Left lung (tissue), 10 donors: ENCODE results near the gene UBXN2A. TPM values are rescaled to one million over a fixed set of nuclear protein-coding genes. Genes with fewer than 3 reads are reported as not detected.

Experiments
- ATAC-seq: fragments of 200-7000 bp; cut with Tn5 transposase; one replicate; pipeline ENCODE4 v1.9.1; 2020; ENCODE audit warnings: moderate library complexity
- DNase-seq, 4 donors: peaks; one replicate each; pipeline ENCODE4 v3.0.0-alpha.2; 2013 to 2020
- H3K27ac ChIP-seq, 2 donors: fragments of 200-600 bp; sonication (generic) in 1 of 2; one replicate each; pipeline versions ENCODE4 v1.5.0 to v1.8.0; 2020 to 2021
- H3K27me3 ChIP-seq, 2 donors: fragments of 200-600 bp; sonication (generic) in 1 of 2; one replicate each; pipeline versions ENCODE4 v1.5.0 to v1.8.0; 2020 to 2021
- H3K36me3 ChIP-seq, 2 donors: fragments of 200-600 bp; sonication (generic) in 1 of 2; one replicate each; pipeline versions ENCODE4 v1.5.0 to v1.8.0; 2020 to 2021
- H3K4me1 ChIP-seq, 2 donors: fragments of 200-600 bp; one replicate each; pipeline ENCODE4 v1.8.0; 2021
- H3K4me3 ChIP-seq, 2 donors: fragments of 200-600 bp; sonication (generic) in 1 of 2; one replicate each; pipeline versions ENCODE4 v1.5.0 to v1.8.0; 2020 to 2021; ENCODE audit warnings: mild to moderate bottlenecking in 1 of 2
- H3K9me3 ChIP-seq, 2 donors: fragments of 200-600 bp; sonication (generic) in 1 of 2; one replicate each; pipeline versions ENCODE4 v1.5.0 to v1.8.0; 2020 to 2021
- CTCF ChIP-seq, 2 donors: fragments of 200-600 bp; sonication (generic) in 1 of 2; IDR thresholded peaks; one replicate each; pipeline versions ENCODE4 v1.5.0 to v1.8.0; 2021; ENCODE audit warnings: antibody characterized with exemption in 2 of 2
- intact Hi-C, 2 donors: fragments of 100-400 bp; cut with DNase I; formaldehyde crosslinking; loops; one replicate each; pipeline versions ENCODE4 v1.11.2 to v1.14.2; 2022
- polyA plus RNA-seq, 6 donors: library from polyadenylated mRNA; unstranded; fragments of 120-200 nt; gene quantifications; one replicate each; pipeline ENCODE4 v1.2.1, GENCODE V29; 2013; ENCODE audit not compliant: insufficient read length in 6 of 6
- total RNA-seq, 2 donors: library from RNA; stranded (reverse); fragmentation: NEBNext Ultra II Directional; extraction: Animal tissue kit (Norgen Biotek cat#: 25700); gene quantifications; one replicate each; pipeline ENCODE4 v1.2.1, GENCODE V29; 2021
- donor health status: DM: no; HTN: yes; CAD: no.
- donor health status: DM: no; HTN: no; CAD: no.

Gene UBXN2A
- total and polyA plus RNA-seq, 8 donors = 13.4 to 24.1 (median 21.4) TPM

DNA sequence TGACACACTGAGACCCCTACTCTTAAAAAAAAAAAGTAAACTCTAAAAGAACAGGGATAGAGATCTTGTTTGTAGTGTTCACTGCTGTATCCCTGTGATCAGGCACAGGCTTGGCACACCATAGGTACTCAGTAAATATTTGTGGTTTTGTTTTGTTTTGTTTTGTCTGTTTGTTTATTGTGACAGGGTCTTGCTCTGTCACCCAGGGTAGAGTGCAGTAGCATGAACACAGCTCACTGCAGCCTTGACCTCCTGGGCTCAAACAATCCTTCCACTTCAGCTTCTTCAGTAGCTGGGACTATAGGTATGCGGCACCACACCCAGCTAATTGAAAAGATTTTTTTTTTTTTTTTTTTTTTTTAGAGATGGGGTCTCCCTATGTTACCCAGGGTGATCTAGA lies 112.7 kb downstream of the UBXN2A start:
- intact Hi-C loops = no loop called here
- H3K36me3 ChIP-seq = no peaks in the 10 kb centered on the region

More for the DNA sequence above, 112.7 kb downstream of the UBXN2A start:
- Histone ChIP-seq H3K4me1 (peaks cover 0 to 19% of the 10 kb centered on the region in 2 donors), H3K9me3 (no peaks in the 10 kb centered on the region), H3K4me3 (no peak overlapping the region), H3K27me3 (peaks cover 0 to 28% of the 10 kb centered on the region in 2 donors), H3K27ac (no peak overlapping the region)
- ATAC-seq = no peak
- no peak for TF ChIP-seq CTCF (IDR thresholded peaks at IDR 0.05)
- DNase-seq = no peak

Other genes starting within 250 kb of the UBXN2A start
- gene ATAD2B, start 13.3 kb upstream of the UBXN2A start, total RNA-seq = 10 to 100 TPM; 20.1 to 24.9 TPM
- 10 to 100 TPM; 21.4 to 27.4 (median 25.1) TPM for gene ATAD2B, start 13.3 kb upstream of the UBXN2A start, polyA plus RNA-seq
- gene MFSD2B, start 69.6 kb downstream of the UBXN2A start, total RNA-seq = under 1 TPM; 0.26 to 0.31 TPM
- gene MFSD2B, start 69.6 kb downstream of the UBXN2A start, polyA plus RNA-seq = 1 to 10 TPM; 3.9 to 5.4 (median 4.5) TPM
- 10 to 100 TPM; 10.3 to 12.8 TPM for gene WDCP, start 106.9 kb downstream of the UBXN2A start, total RNA-seq
- 10 to 100 TPM; 14.1 to 15.0 (median 14.7) TPM for gene WDCP, start 106.9 kb downstream of the UBXN2A start, polyA plus RNA-seq
- 10 to 100 TPM in 1 of 2 donors, 1 to 10 TPM in 1; 9.6 to 18.7 TPM for gene FKBP1B, start 109.3 kb downstream of the UBXN2A start, total RNA-seq
- gene FKBP1B, start 109.3 kb downstream of the UBXN2A start, polyA plus RNA-seq = 10 to 100 TPM; 11.7 to 16.0 (median 14.7) TPM
- 10 to 100 TPM; 69.0 to 70.0 TPM for gene SF3B6, start 135.9 kb downstream of the UBXN2A start, total RNA-seq
- gene SF3B6, start 135.9 kb downstream of the UBXN2A start, polyA plus RNA-seq = 100 to 1,000 TPM; 119 to 134 (median 126) TPM
- 100 to 1,000 TPM in 1 of 2 donors, 10 to 100 TPM in 1; 56.8 to 123 TPM for gene TP53I3, start 144.4 kb downstream of the UBXN2A start, total RNA-seq
- 10 to 100 TPM; 53.3 to 72.8 (median 64.8) TPM for gene TP53I3, start 144.4 kb downstream of the UBXN2A start, polyA plus RNA-seq
- gene PFN4, start 182.9 kb downstream of the UBXN2A start, total RNA-seq = 1 to 10 TPM in 1 of 2 donors, under 1 TPM in 1; 0.29 to 1.3 TPM
- 1 to 10 TPM; 2.2 to 3.9 (median 2.8) TPM for gene PFN4, start 182.9 kb downstream of the UBXN2A start, polyA plus RNA-seq
- 10 to 100 TPM; 18.2 to 20.5 TPM for gene FAM228B, start 183.0 kb downstream of the UBXN2A start, total RNA-seq
- 10 to 100 TPM; 21.9 to 30.6 (median 26.8) TPM for gene FAM228B, start 183.0 kb downstream of the UBXN2A start, polyA plus RNA-seq
- gene FAM228A, start 234.6 kb downstream of the UBXN2A start, total RNA-seq = 1 to 10 TPM in 1 of 2 donors, under 1 TPM in 1; 0.41 to 3.4 TPM
- gene FAM228A, start 234.6 kb downstream of the UBXN2A start, polyA plus RNA-seq = 1 to 10 TPM in 5 of 6 donors, under 1 TPM in 1; 0.70 to 2.9 (median 1.4) TPM